WTC11 (cell line): ENCODE data around the gene ITGA2. TPM values are rescaled to one million over a fixed set of nuclear protein-coding genes. Genes with fewer than 3 reads are reported as not detected.

Experiments used
- ATAC-seq: fragments of 200-7000 bp; cut with Tn5 transposase; 2 replicates; pipeline ENCODE4 v1.10.0; 2021; ENCODE audit warnings: mild to moderate bottlenecking, moderate library complexity
- CTCF ChIA-PET: fragments of 300-600 bp; sonication (Branson Sonifier 250); formaldehyde crosslinking; loops from one replicate; lab custom pipeline; 2021; ENCODE audit warnings: antibody characterized with exemption; lab: Charles Lee
- POLR2A ChIA-PET: fragments of 350-600 bp; sonication (Branson Sonifier 250); formaldehyde crosslinking; loops from one replicate; lab custom pipeline; 2021; ENCODE audit warnings: antibody characterized with exemption; lab: Charles Lee
- DNase-seq: peaks from one replicate; pipeline ENCODE4 v3.0.0; 2021; ENCODE audit warnings: low spot score
- H3K27ac Mint-ChIP-seq: 2 replicates; pipeline ENCODE4 v1.8.0; 2021; ENCODE audit warnings: mixed read lengths
- H3K27me3 Mint-ChIP-seq: 2 replicates; pipeline ENCODE4 v1.8.0; 2021; ENCODE audit warnings: low read depth, mild to moderate bottlenecking, moderate library complexity, mixed read lengths
- H3K36me3 Mint-ChIP-seq: 2 replicates; pipeline ENCODE4 v1.8.0; 2021; ENCODE audit warnings: mixed read lengths
- H3K4me1 Mint-ChIP-seq: 2 replicates; pipeline ENCODE4 v1.8.0; 2022; ENCODE audit warnings: mixed read lengths
- H3K4me3 Mint-ChIP-seq: 2 replicates; pipeline ENCODE4 v1.8.0; 2021; ENCODE audit warnings: mild to moderate bottlenecking, moderate library complexity, mixed read lengths
- H3K9me3 Mint-ChIP-seq: 2 replicates; pipeline ENCODE4 v1.8.0; 2021; ENCODE audit warnings: mixed read lengths
- ATF1 ChIP-seq: sonication (generic); formaldehyde crosslinking; IDR thresholded peaks from 2 replicates; pipeline ENCODE4 v1.8.1; 2023; ENCODE audit warnings: mild to moderate bottlenecking, moderate library complexity, missing genetic modification reagents
- E2F4 ChIP-seq: sonication (generic); formaldehyde crosslinking; IDR thresholded peaks from 2 replicates; pipeline ENCODE4 v1.8.1; 2022; ENCODE audit warnings: low read depth, mild to moderate bottlenecking, moderate library complexity, missing genetic modification reagents, borderline replicate concordance
- E2F5 ChIP-seq: sonication (generic); formaldehyde crosslinking; IDR thresholded peaks from 2 replicates; pipeline ENCODE4 v1.8.1; 2022; ENCODE audit warnings: mild to moderate bottlenecking, moderate library complexity, missing genetic modification reagents
- EMX1 ChIP-seq: fragments of 250-450 bp; sonication (Bioruptor Pico); IDR thresholded peaks from 2 replicates; pipeline ENCODE4 v1.8.0; 2021; ENCODE audit warnings: mild to moderate bottlenecking
- ERG ChIP-seq: fragments of 250-450 bp; sonication (Bioruptor Pico); IDR thresholded peaks from 2 replicates; pipeline ENCODE4 v1.8.0; 2021; ENCODE audit warnings: mild to moderate bottlenecking
- FOXK1 ChIP-seq: sonication (generic); formaldehyde crosslinking; IDR thresholded peaks from 2 replicates; pipeline ENCODE4 v1.8.0; 2022; ENCODE audit warnings: mild to moderate bottlenecking, moderate library complexity, missing genetic modification reagents
- GABPB1 ChIP-seq: sonication (generic); formaldehyde crosslinking; IDR thresholded peaks from 2 replicates; pipeline ENCODE4 v1.8.1; 2023; ENCODE audit warnings: mild to moderate bottlenecking, missing genetic modification reagents
- GRHL2 ChIP-seq: fragments of 250-450 bp; sonication (Bioruptor Pico); IDR thresholded peaks from 2 replicates; pipeline ENCODE4 v1.8.0; 2022; ENCODE audit warnings: mild to moderate bottlenecking, moderate library complexity; ENCODE audit not compliant: insufficient replicate concordance, severe bottlenecking
- HMGXB4 ChIP-seq: sonication (generic); formaldehyde crosslinking; IDR thresholded peaks from 2 replicates; pipeline ENCODE4 v1.8.1; 2023; ENCODE audit warnings: mild to moderate bottlenecking, moderate library complexity, missing genetic modification reagents
- IRF2 ChIP-seq: sonication (generic); formaldehyde crosslinking; IDR thresholded peaks from 2 replicates; pipeline ENCODE4 v1.8.0; 2022; ENCODE audit warnings: low read depth, missing genetic modification reagents, borderline replicate concordance
- NFE2L1 ChIP-seq: sonication (generic); formaldehyde crosslinking; IDR thresholded peaks from 2 replicates; pipeline ENCODE4 v1.8.1; 2023; ENCODE audit warnings: missing genetic modification reagents
- PRRX2 ChIP-seq: fragments of 250-450 bp; sonication (Bioruptor Pico); IDR thresholded peaks from 2 replicates; pipeline ENCODE4 v1.8.0; 2021; ENCODE audit warnings: mild to moderate bottlenecking
- RORB ChIP-seq: fragments of 250-450 bp; sonication (Bioruptor Pico); IDR thresholded peaks from 2 replicates; pipeline ENCODE4 v1.9.0; 2021; ENCODE audit warnings: mild to moderate bottlenecking
- SOX15 ChIP-seq: fragments of 250-450 bp; sonication (Bioruptor Pico); IDR thresholded peaks from 2 replicates; pipeline ENCODE4 v1.9.0; 2021; ENCODE audit warnings: mild to moderate bottlenecking
- SP1 ChIP-seq: sonication (generic); formaldehyde crosslinking; conservative IDR thresholded peaks from 2 replicates; pipeline ENCODE4 v1.8.1; 2022; ENCODE audit warnings: missing genetic modification reagents
- ZNF317 ChIP-seq: sonication (generic); formaldehyde crosslinking; IDR thresholded peaks from 2 replicates; pipeline ENCODE4 v1.8.1; 2023; ENCODE audit warnings: low read depth, mild to moderate bottlenecking, moderate library complexity, missing genetic modification reagents, borderline replicate concordance
- ZNF671 ChIP-seq: fragments of 250-450 bp; sonication (Bioruptor Pico); IDR thresholded peaks from 2 replicates; pipeline ENCODE4 v1.8.0; 2021; ENCODE audit warnings: mild to moderate bottlenecking
- total RNA-seq: library from RNA; stranded (reverse); gene quantifications from 3 replicates; pipeline ENCODE4 v1.2.3, GENCODE V29; 2021
- TF ChIP-seq, protein P1 (sequence below): sonication (generic); formaldehyde crosslinking; IDR thresholded peaks from 2 replicates; pipeline ENCODE4 v1.8.0; 2022; ENCODE audit warnings: mild to moderate bottlenecking, missing genetic modification reagents
- TF ChIP-seq, protein P2 (sequence below): sonication (generic); formaldehyde crosslinking; conservative IDR thresholded peaks from 2 replicates; pipeline ENCODE4 v1.8.1; 2022; ENCODE audit warnings: mild to moderate bottlenecking, missing genetic modification reagents
- TF ChIP-seq, protein P3 (sequence below): sonication (generic); formaldehyde crosslinking; IDR thresholded peaks from 2 replicates; pipeline ENCODE4 v1.8.1; 2022; ENCODE audit warnings: missing genetic modification reagents, borderline replicate concordance
- TF ChIP-seq, protein P4 (sequence below): sonication (generic); formaldehyde crosslinking; IDR thresholded peaks from 2 replicates; pipeline ENCODE4 v1.8.0; 2023; ENCODE audit warnings: mild to moderate bottlenecking, missing genetic modification reagents

ITGA2 gene
- total RNA-seq, 1 experiment from 2014 or later, result 5.5 TPM

- CTCF ChIA-PET, result no interaction called here
- DNase-seq (no peak), ATAC-seq (no peak)
- Mint-ChIP-seq H3K27me3 (no peaks in the 10 kb centered on the region), H3K4me1 (no peaks in the 10 kb centered on the region), H3K27ac (no peak overlapping the region), H3K4me3 (no peak overlapping the region), H3K9me3 (no peaks in the 10 kb centered on the region), H3K36me3 (no peaks in the 10 kb centered on the region)
- POLR2A ChIA-PET, result no interaction called here
- TF ChIP-seq RORB (CRISPR knock-in tag) (no peak), GRHL2 (CRISPR knock-in tag) (no peak), E2F4 (CRISPR knock-in tag) (no peak), ATF1 (no peak), SP1 (CRISPR knock-in tag) (no peak), EMX1 (CRISPR knock-in tag) (no peak), E2F5 (CRISPR knock-in tag) (no peak), IRF2 (CRISPR knock-in tag) (no peak), ZNF317 (CRISPR knock-in tag) (no peak), PRRX2 (CRISPR knock-in tag) (no peak), ERG (CRISPR knock-in tag) (no peak), GABPB1 (CRISPR knock-in tag) (no peak)
- TF ChIP-seq, protein P1, sequence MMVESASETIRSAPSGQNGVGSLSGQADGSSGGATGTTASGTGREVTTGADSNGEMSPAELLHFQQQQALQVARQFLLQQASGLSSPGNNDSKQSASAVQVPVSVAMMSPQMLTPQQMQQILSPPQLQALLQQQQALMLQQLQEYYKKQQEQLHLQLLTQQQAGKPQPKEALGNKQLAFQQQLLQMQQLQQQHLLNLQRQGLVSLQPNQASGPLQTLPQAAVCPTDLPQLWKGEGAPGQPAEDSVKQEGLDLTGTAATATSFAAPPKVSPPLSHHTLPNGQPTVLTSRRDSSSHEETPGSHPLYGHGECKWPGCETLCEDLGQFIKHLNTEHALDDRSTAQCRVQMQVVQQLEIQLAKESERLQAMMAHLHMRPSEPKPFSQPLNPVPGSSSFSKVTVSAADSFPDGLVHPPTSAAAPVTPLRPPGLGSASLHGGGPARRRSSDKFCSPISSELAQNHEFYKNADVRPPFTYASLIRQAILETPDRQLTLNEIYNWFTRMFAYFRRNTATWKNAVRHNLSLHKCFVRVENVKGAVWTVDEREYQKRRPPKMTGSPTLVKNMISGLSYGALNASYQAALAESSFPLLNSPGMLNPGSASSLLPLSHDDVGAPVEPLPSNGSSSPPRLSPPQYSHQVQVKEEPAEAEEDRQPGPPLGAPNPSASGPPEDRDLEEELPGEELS, result no peak
- TF ChIP-seq, protein P2, sequence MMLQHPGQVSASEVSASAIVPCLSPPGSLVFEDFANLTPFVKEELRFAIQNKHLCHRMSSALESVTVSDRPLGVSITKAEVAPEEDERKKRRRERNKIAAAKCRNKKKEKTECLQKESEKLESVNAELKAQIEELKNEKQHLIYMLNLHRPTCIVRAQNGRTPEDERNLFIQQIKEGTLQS (CRISPR knock-in tag), result no peak
These were observed 79.2 kb downstream of the ITGA2 start for GRCh38 chr5:53068291-53068836.

DNA sequence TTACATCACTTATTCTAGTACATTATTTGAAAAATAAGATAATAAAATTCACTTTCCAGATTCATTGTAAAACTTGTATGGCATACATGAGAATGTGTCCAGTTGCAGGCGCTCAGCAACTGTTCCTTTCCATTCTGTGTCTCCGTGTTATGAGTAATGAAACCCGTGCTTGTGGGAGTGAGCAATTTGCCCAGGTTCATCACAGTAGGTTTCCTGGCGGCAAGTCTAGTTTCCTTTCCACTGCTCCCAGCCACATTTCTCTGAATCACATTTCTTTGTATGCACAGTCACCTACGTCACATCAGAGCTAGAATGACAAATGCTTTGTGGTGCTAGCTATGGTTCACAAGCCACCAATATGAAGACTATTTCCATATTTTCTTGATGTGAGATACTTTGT, 80.5 kb downstream of the ITGA2 start:
- Mint-ChIP-seq H3K27ac (no peak overlapping the region), H3K4me3 (no peak overlapping the region), H3K9me3 (no peaks in the 10 kb centered on the region), H3K36me3 (no peaks in the 10 kb centered on the region), H3K27me3 (no peaks in the 10 kb centered on the region), H3K4me1 (no peaks in the 10 kb centered on the region)
- ATAC-seq (no peak), DNase-seq (no peak)
- ChIA-PET POLR2A (no interaction called here), CTCF (interaction anchor here (1.2 kb wide), 1 partner anchor 34 kb away, joined by 3 read pairs; no protein-coding TSS in a partner anchor)
- TF ChIP-seq SOX15 (CRISPR knock-in tag) (no peak), SP1 (CRISPR knock-in tag) (no peak), ZNF671 (no peak), RORB (CRISPR knock-in tag) (no peak), HMGXB4 (CRISPR knock-in tag) (no peak), FOXK1 (no peak), E2F5 (CRISPR knock-in tag) (no peak), NFE2L1 (CRISPR knock-in tag) (no peak)
- TF ChIP-seq, protein P3, sequence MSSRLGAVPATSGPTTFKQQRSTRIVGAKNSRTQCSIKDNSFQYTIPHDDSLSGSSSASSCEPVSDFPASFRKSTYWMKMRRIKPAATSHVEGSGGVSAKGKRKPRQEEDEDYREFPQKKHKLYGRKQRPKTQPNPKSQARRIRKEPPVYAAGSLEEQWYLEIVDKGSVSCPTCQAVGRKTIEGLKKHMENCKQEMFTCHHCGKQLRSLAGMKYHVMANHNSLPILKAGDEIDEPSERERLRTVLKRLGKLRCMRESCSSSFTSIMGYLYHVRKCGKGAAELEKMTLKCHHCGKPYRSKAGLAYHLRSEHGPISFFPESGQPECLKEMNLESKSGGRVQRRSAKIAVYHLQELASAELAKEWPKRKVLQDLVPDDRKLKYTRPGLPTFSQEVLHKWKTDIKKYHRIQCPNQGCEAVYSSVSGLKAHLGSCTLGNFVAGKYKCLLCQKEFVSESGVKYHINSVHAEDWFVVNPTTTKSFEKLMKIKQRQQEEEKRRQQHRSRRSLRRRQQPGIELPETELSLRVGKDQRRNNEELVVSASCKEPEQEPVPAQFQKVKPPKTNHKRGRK (CRISPR knock-in tag), result no peak
- TF ChIP-seq, protein P4, sequence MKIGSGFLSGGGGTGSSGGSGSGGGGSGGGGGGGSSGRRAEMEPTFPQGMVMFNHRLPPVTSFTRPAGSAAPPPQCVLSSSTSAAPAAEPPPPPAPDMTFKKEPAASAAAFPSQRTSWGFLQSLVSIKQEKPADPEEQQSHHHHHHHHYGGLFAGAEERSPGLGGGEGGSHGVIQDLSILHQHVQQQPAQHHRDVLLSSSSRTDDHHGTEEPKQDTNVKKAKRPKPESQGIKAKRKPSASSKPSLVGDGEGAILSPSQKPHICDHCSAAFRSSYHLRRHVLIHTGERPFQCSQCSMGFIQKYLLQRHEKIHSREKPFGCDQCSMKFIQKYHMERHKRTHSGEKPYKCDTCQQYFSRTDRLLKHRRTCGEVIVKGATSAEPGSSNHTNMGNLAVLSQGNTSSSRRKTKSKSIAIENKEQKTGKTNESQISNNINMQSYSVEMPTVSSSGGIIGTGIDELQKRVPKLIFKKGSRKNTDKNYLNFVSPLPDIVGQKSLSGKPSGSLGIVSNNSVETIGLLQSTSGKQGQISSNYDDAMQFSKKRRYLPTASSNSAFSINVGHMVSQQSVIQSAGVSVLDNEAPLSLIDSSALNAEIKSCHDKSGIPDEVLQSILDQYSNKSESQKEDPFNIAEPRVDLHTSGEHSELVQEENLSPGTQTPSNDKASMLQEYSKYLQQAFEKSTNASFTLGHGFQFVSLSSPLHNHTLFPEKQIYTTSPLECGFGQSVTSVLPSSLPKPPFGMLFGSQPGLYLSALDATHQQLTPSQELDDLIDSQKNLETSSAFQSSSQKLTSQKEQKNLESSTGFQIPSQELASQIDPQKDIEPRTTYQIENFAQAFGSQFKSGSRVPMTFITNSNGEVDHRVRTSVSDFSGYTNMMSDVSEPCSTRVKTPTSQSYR (CRISPR knock-in tag), result no peak
